ENCODE measurements around the gene MGAT4C.

- TF ChIP-seq CTCF (IDR thresholded peaks at IDR 0.05) (no peak), EP300 (IDR thresholded peaks at IDR 0.05; ENCODE audit: low read depth) (no peak), POLR2A (IDR thresholded peaks at IDR 0.05) (no peak)
Observed at GRCh38 chr12:86174188-86174587, 82.0 kb downstream of the MGAT4C start.
